ENCODE data around the gene GABRG3.

Gene GABRG3

GRCh38 chr15:27249046-27249759 is 278.2 kb downstream of the GABRG3 start:
- DNase-seq (no peak), ATAC-seq (no peak)

GRCh38 chr15:27249760-27250109 is 278.8 kb downstream of the GABRG3 start:
- no peak for DNase-seq
- no peak for ATAC-seq

- no peak for DNase-seq
- ATAC-seq: no peak
Measured at GRCh38 chr15:27250223-27250622, 279.2 kb downstream of the GABRG3 start.

- DNase-seq: no peak
Measured at GRCh38 chr15:27254055-27254454, 283.1 kb downstream of the GABRG3 start.

GRCh38 chr15:27254801-27255200 is 283.8 kb downstream of the GABRG3 start:
- no peak for ATAC-seq
- DNase-seq: no peak

More at GRCh38 chr15:27254055-27254454, 283.1 kb downstream of the GABRG3 start:
- no peak for ATAC-seq

GRCh38 chr15:27256446-27256845 is 285.5 kb downstream of the GABRG3 start:
- no peak for DNase-seq
- no peak for ATAC-seq

GRCh38 chr15:27258287-27258686 is 287.3 kb downstream of the GABRG3 start:
- no peak for DNase-seq
- ATAC-seq: no peak

- ATAC-seq: no peak
- DNase-seq: no peak
Measured at GRCh38 chr15:27260523-27260922, 289.5 kb downstream of the GABRG3 start.

GRCh38 chr15:27268923-27269322 is 297.9 kb downstream of the GABRG3 start:
- DNase-seq: no peak
- ATAC-seq: no peak

- ATAC-seq: no peak
- DNase-seq: no peak
Measured at GRCh38 chr15:27271258-27271657, 300.3 kb downstream of the GABRG3 start.

GRCh38 chr15:27272427-27272826 is 301.4 kb downstream of the GABRG3 start:
- ATAC-seq (no peak), DNase-seq (no peak)

GRCh38 chr15:27273506-27273905 is 302.5 kb downstream of the GABRG3 start:
- DNase-seq (no peak), ATAC-seq (no peak)

GRCh38 chr15:27278761-27279160 is 307.8 kb downstream of the GABRG3 start:
- ATAC-seq (no peak), DNase-seq (no peak)

GRCh38 chr15:27292641-27293040 is 321.7 kb downstream of the GABRG3 start:
- DNase-seq: no peak

GRCh38 chr15:27293607-27294006 is 322.6 kb downstream of the GABRG3 start:
- ATAC-seq: no peak
- DNase-seq: no peak

More at GRCh38 chr15:27292641-27293040, 321.7 kb downstream of the GABRG3 start:
- no peak for ATAC-seq

- ATAC-seq: no peak
Measured at GRCh38 chr15:27317736-27318135, 346.8 kb downstream of the GABRG3 start.

GRCh38 chr15:27323801-27324200 is 352.8 kb downstream of the GABRG3 start:
- DNase-seq: no peak
- ATAC-seq: no peak

More at GRCh38 chr15:27317736-27318135, 346.8 kb downstream of the GABRG3 start:
- DNase-seq: no peak

- no peak for DNase-seq
- ATAC-seq: no peak
Measured at GRCh38 chr15:27324886-27325615, 354.1 kb downstream of the GABRG3 start.

- DNase-seq: no peak
- no peak for ATAC-seq
Measured at GRCh38 chr15:27327467-27328025, 356.6 kb downstream of the GABRG3 start.

GRCh38 chr15:27328186-27328585 is 357.2 kb downstream of the GABRG3 start:
- no peak for ATAC-seq
- DNase-seq: no peak

- no peak for ATAC-seq
- DNase-seq: no peak
Measured at GRCh38 chr15:27328608-27329007, 357.6 kb downstream of the GABRG3 start.

GRCh38 chr15:27330326-27330725 is 359.3 kb downstream of the GABRG3 start:
- no peak for ATAC-seq

GRCh38 chr15:27336676-27337075 is 365.7 kb downstream of the GABRG3 start:
- DNase-seq: no peak
- ATAC-seq: no peak

More at GRCh38 chr15:27330326-27330725, 359.3 kb downstream of the GABRG3 start:
- no peak for DNase-seq
